IMR-90 (cell line): Measurements from ENCODE around the gene VWA8.

Experiments used
- CHD1 ChIP-seq: IDR thresholded peaks from 2 replicates; pipeline ENCODE4 v1.6.1; 2012; ENCODE audit warnings: low read depth, low read length, improper control_type of control experiment
- FOS ChIP-seq: fragments of 150-350 bp; IDR thresholded peaks from 2 replicates; pipeline ENCODE4 v1.6.1; 2016; ENCODE audit warnings: low read depth, low read length
- MAFK ChIP-seq: IDR thresholded peaks from 2 replicates; pipeline ENCODE4 v1.6.1; 2012; ENCODE audit warnings: low read depth, low read length, improper control_type of control experiment
- MAZ ChIP-seq: IDR thresholded peaks from 2 replicates; pipeline ENCODE4 v1.6.1; 2012; ENCODE audit warnings: low read depth, mild to moderate bottlenecking, low read length, improper control_type of control experiment, moderate library complexity, borderline replicate concordance
- MXI1 ChIP-seq: IDR thresholded peaks from 2 replicates; pipeline ENCODE4 v1.6.1; 2012; ENCODE audit warnings: low read depth, mild to moderate bottlenecking, low read length, moderate library complexity, borderline replicate concordance
- POLR2A ChIP-seq: IDR thresholded peaks from 2 replicates; pipeline ENCODE4 v1.6.1; 2012; ENCODE audit warnings: mild to moderate bottlenecking, low read depth, low read length
- RAD21 ChIP-seq: IDR thresholded peaks from 2 replicates; pipeline ENCODE4 v1.6.1; 2012; ENCODE audit warnings: low read length, improper control_type of control experiment
- RFX5 ChIP-seq: IDR thresholded peaks from 2 replicates; pipeline ENCODE4 v1.8.0; 2012; ENCODE audit warnings: low read depth, mild to moderate bottlenecking, low read length, moderate library complexity
- SMC3 ChIP-seq: fragments of 150-350 bp; IDR thresholded peaks from 2 replicates; pipeline ENCODE4 v1.6.1; 2016; ENCODE audit warnings: low read depth, mild to moderate bottlenecking, antibody characterized with exemption, low read length, moderate library complexity
- TF ChIP-seq, protein P1 (sequence below): conservative IDR thresholded peaks from 2 replicates; pipeline ENCODE4 v1.5.1; 2012; ENCODE audit warnings: mild to moderate bottlenecking, low read depth, low read length, improper control_type of control experiment
- TF ChIP-seq, protein P2 (sequence below): fragments of 150-350 bp; IDR thresholded peaks from 2 replicates; pipeline ENCODE4 v1.6.1; 2017; ENCODE audit warnings: mild to moderate bottlenecking, antibody characterized with exemption, low read length, low read depth
- TF ChIP-seq, protein P3 (sequence below): fragments of 150-350 bp; IDR thresholded peaks from 2 replicates; pipeline ENCODE4 v1.6.1; 2016; ENCODE audit warnings: low read depth, mild to moderate bottlenecking, low read length, moderate library complexity, borderline replicate concordance

DNA sequence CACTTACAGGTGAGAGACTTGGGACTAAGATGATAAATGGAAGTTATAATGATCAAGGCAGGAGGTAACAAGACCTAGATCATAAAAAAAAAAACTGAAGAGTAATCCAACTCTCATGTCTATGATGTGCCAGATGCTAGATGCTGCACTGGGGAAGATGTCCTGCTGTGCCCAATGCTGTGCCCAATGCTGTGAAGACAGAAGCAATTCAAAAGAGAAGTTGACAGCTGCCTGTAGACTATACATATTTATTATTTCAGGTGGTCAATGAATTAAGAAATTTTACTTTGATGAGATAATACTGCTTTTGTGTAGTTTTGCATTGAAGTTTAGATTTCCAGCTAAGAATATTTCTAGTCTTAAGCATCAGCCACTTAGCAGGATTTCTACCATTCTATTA lies 21.5 kb downstream of the VWA8 start:
- TF ChIP-seq, protein P1, sequence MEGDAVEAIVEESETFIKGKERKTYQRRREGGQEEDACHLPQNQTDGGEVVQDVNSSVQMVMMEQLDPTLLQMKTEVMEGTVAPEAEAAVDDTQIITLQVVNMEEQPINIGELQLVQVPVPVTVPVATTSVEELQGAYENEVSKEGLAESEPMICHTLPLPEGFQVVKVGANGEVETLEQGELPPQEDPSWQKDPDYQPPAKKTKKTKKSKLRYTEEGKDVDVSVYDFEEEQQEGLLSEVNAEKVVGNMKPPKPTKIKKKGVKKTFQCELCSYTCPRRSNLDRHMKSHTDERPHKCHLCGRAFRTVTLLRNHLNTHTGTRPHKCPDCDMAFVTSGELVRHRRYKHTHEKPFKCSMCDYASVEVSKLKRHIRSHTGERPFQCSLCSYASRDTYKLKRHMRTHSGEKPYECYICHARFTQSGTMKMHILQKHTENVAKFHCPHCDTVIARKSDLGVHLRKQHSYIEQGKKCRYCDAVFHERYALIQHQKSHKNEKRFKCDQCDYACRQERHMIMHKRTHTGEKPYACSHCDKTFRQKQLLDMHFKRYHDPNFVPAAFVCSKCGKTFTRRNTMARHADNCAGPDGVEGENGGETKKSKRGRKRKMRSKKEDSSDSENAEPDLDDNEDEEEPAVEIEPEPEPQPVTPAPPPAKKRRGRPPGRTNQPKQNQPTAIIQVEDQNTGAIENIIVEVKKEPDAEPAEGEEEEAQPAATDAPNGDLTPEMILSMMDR: no peak
- TF ChIP-seq MXI1: no peak
- no peak for TF ChIP-seq RFX5
- TF ChIP-seq, protein P2, sequence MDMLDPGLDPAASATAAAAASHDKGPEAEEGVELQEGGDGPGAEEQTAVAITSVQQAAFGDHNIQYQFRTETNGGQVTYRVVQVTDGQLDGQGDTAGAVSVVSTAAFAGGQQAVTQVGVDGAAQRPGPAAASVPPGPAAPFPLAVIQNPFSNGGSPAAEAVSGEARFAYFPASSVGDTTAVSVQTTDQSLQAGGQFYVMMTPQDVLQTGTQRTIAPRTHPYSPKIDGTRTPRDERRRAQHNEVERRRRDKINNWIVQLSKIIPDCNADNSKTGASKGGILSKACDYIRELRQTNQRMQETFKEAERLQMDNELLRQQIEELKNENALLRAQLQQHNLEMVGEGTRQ: no peak
- TF ChIP-seq CHD1: no peak
- no peak for TF ChIP-seq MAFK
- TF ChIP-seq POLR2A: no peak
- TF ChIP-seq RAD21: no peak
- TF ChIP-seq, protein P3, sequence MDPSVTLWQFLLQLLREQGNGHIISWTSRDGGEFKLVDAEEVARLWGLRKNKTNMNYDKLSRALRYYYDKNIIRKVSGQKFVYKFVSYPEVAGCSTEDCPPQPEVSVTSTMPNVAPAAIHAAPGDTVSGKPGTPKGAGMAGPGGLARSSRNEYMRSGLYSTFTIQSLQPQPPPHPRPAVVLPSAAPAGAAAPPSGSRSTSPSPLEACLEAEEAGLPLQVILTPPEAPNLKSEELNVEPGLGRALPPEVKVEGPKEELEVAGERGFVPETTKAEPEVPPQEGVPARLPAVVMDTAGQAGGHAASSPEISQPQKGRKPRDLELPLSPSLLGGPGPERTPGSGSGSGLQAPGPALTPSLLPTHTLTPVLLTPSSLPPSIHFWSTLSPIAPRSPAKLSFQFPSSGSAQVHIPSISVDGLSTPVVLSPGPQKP: no peak
- TF ChIP-seq MAZ: no peak
- TF ChIP-seq SMC3: no peak
- TF ChIP-seq FOS: no peak
